ENCODE results near the gene IGFLR1. TPM values are rescaled to one million over a fixed set of nuclear protein-coding genes. Genes with fewer than 3 reads are reported as not detected.

Gene IGFLR1
- total and polyA plus RNA-seq, 11 donors, result 0.74 to 25.2 (median 3.6) TPM

- ATAC-seq (no peak), DNase-seq (no peak)
- Histone ChIP-seq H3K4me3 (no peak overlapping the region), H3K36me3 (peaks cover 0 to 15% (median 1%) of the 10 kb centered on the region in 9 donors), H3K9me3 (no peaks in the 10 kb centered on the region), H3K4me1 (no peaks in the 10 kb centered on the region), H3K27ac (no peak overlapping the region), H3K27me3 (no peaks in the 10 kb centered on the region)
- intact Hi-C loops (cut with DNase I), result loop anchor here in 1 of 10 donors (10.0 kb wide), 1 partner anchor 87 kb away; no protein-coding TSS in a partner anchor
- TF ChIP-seq CTCF (IDR thresholded peaks at IDR 0.05) (no peak), POLR2A (IDR thresholded peaks at IDR 0.05) (no peak)
- 91 to 98% (median 95%) methylated on average over 6 to 15 of the region's 15 CpGs for WGBS, 4 donors
These were observed 45.1 kb upstream of the IGFLR1 start for GRCh38 chr19:35787227-35787799.

- no peaks in the 10 kb centered on the region for H3K27me3 ChIP-seq
- H3K9me3 ChIP-seq, result no peaks in the 10 kb centered on the region
- H3K4me1 ChIP-seq, result no peaks in the 10 kb centered on the region
- H3K36me3 ChIP-seq, result peaks cover 0 to 21% (median 3%) of the 10 kb centered on the region in 9 donors
- H3K4me3 ChIP-seq, result no peak overlapping the region
- ATAC-seq (no peak), DNase-seq (no peak)
- H3K27ac ChIP-seq, result no peak overlapping the region
- 88 to 93% (median 93%) methylated on average over 26 to 31 of the region's 31 CpGs for WGBS, 4 donors
- TF ChIP-seq POLR2A (IDR thresholded peaks at IDR 0.05) (no peak), CTCF (IDR thresholded peaks at IDR 0.05) (no peak)
- intact Hi-C loops (cut with DNase I), result loop anchor here in 1 of 10 donors (10.0 kb wide), 1 partner anchor 88 kb away; no protein-coding TSS in a partner anchor
These were observed 44.3 kb upstream of the IGFLR1 start for GRCh38 chr19:35786299-35787160.

GRCh38 chr19:35785339-35785627 is 43.0 kb upstream of the IGFLR1 start:
- no peaks in the 10 kb centered on the region for H3K9me3 ChIP-seq
- H3K36me3 ChIP-seq, result peaks cover 0 to 34% (median 12%) of the 10 kb centered on the region in 9 donors
- TF ChIP-seq CTCF (IDR thresholded peaks at IDR 0.05), result no peak
- TF ChIP-seq POLR2A (IDR thresholded peaks at IDR 0.05), result no peak
- DNase-seq (no peak), ATAC-seq (no peak)
- H3K4me1 ChIP-seq, result no peaks in the 10 kb centered on the region
- H3K27ac ChIP-seq, result no peak overlapping the region
- no peaks in the 10 kb centered on the region for H3K27me3 ChIP-seq
- intact Hi-C loops (cut with DNase I), result loop anchor here in 1 of 10 donors (10.0 kb wide), 1 partner anchor 90 kb away; no protein-coding TSS in a partner anchor
- WGBS, 4 donors, result 87 to 100% (median 90%) methylated on average over 2 to 10 of the region's 10 CpGs
- H3K4me3 ChIP-seq, result no peak overlapping the region
